GM19193 (cell line): ENCODE results near the gene LYZL6.

Source experiments
- POLR2A ChIP-seq: IDR thresholded peaks from 4 replicates; pipeline ENCODE4 v1.6.1; 2011; ENCODE audit not compliant: insufficient read depth, insufficient read length; ENCODE audit errors: extremely low read depth

Gene LYZL6, protein sequence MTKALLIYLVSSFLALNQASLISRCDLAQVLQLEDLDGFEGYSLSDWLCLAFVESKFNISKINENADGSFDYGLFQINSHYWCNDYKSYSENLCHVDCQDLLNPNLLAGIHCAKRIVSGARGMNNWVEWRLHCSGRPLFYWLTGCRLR

DNA sequence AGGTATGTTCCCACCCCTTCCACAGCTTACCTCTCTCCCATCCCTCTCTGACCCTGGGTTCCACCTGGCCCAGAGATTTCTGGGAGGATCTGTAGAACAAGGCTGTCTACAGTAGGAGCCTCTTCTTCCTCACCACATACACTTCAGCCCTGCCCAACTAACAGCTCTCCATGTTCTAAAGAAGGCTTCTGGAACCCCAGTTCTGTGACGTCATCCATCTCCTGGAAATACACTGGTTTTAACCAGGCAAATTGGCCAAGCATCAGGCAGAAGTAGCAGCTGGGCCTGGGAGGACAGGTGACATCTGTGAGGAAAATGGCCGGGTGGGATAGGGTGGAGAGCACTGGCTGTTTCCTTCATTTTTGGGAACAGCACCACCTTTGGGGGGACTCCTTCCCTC lies at the start of gene LYZL6:
Gene LYZL6, minus strand, starts transcription at position 177 of the 400 bp plus-strand sequence. CDS start 4,357 bp downstream, outside the sequence.
- TF ChIP-seq POLR2A: no peak

DNA sequence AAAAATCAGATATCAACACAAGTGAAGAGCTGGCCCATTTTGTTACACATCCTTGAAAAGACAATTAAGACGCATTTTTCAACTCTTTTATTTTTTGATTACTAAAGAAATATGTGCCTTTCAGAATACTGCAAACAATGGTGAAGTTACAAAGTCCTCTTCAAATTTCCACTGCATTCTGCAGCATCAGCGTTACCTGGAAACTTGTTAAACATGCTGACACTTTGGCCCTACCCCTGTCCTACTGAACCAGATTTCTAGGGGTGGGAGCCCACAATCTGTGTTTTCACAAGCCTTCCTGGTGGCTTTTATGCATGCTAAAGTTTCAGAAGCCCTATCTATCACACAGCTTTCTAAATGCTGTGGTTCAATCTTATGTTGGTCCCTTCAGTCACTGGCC lies 47.6 kb upstream of the LYZL6 start:
- TF ChIP-seq POLR2A: no peak

DNA sequence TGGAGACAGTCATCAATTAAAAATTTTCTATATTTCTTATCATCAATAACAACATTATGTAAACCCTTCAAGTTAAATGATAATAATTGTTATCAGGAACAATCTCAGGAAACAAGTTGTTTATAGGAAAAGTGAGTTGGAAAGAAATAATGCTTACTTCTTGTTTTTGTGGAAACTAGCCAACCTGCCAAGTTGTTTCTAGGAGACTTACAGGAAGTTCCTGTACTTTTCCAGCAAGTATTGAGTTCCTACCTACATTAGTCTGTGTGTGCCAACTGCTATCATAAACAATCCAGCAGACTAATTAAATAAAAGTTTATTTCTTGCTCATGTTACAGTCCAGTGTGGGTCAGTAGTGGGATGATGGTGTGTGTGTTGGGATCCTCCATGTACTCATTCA lies 44.7 kb upstream of the LYZL6 start:
- no peak for TF ChIP-seq POLR2A

DNA sequence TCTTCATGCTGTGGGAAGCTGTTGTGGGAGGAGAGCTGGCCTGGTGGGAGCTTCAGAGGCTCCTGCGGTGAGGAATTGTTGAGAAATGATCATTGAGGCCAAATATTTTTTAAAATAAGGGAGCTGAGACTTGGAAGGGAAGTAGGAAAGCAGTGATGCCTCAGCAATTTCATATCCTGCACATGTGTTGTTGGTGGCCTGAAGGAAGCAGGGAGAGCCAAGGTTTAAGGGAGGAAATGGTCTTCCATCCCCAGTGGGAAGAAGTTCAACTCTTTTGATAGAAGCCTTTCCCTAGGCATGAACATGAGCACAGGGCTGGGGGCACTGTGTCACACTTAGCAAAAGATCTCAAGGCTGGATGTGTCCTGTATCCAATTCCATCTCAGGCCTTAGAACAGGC lies 43.1 kb upstream of the LYZL6 start, which contains the start of gene CCL14:
Gene CCL14, minus strand, starts transcription at position 87 of the 400 bp plus-strand sequence. Its CDS starts 80 bp downstream, at position 7.
- TF ChIP-seq POLR2A: no peak

DNA sequence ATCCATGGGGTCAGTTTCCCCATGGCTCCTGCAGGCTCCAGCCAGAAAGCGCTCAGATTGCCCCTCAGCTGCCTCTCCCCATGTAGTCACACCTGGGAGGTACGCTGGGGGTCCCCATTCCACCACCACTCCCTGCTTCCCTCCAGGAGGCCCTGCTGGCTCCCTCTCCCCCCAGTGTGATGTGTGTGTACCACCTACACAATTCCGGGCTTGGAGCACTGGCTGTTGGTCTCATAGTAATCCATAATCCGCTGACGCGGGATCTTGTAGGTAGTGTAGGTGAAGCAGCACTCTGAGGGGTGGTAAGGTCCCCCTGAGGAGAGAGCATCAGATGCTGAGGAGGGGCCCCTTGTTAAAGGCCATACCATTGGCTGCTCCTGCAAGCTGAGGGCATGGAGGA lies 40.6 kb upstream of the LYZL6 start:
- TF ChIP-seq POLR2A: no peak

DNA sequence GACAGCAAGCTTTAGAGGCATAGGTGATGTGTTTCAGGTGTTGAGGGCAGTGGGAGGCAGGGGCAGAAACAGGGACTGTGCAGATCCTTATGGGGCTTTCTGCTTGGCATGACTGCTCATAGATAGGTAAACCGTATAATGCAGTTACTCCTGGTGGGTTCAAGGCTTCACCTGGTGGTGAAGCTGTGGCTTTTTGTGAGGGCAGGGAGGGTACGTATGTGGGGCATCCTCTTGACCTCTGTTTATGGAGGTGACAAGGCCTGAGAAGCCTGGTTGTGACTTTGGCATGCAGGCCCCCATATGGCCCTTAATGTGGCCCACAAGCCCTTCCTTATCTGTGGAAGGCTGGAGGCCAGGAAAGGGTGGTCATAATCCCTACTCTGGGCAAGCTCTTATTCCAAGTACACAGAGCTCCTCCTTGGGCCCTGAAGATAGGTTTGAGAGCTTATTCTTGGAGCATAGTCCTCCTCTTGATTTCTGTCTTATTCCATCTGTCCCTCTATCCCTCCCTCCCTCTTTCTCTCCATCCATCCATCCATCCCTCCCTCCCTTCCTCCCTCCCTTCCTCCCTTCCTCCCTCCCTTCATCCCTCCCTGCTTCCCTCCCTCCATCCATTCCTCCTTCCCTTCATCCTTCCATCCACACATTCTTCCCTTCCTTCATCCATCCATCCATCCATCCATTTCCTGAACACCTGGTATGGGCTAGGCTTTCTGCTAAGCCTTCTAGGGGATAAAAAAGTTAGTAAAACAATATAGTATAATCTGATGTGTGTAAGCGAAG lies 39.1 kb upstream of the LYZL6 start:
- no peak for TF ChIP-seq POLR2A

DNA sequence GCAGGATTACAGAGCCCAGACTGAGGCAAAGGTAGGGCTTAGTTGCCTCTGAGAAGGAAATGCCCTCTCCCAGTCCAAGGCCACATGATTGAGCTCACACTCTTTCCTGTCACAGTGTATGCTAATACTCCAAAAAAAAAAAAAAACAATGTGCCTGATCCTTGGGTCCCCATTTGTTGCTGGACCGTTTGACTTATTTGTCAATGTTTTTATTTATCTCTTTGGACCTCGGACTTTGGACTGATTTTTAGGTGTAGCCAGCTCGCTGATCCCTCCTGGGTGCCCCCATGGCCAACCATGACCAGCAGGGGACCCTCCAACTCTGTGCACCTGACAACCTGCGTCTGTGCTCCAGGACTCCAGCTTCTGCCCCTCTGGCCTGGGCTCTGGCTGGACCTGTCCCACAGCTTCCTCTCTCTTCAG lies 38.4 kb upstream of the LYZL6 start:
- no peak for TF ChIP-seq POLR2A

DNA sequence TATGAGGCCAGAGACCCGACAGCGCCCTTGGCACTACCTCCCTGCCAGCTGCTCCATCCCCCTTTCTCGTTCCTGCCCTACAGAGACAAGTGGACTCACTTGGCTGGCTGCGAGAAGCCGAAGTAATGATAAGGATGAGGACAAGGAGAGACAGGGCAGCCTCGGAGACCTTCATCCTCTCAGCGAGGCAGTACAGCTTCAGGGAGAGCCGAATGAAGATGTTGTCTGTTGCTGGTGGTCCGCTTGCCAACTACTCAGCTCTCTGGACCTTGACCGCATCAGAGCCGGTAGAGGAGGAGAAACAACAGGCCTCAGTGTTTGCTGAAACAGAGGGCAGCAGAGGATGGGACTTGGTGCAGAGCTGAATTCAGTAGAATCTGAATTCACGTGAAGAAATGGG lies 37.7 kb upstream of the LYZL6 start, which contains the start of gene CCL16:
Gene CCL16, minus strand, starts transcription at position 252 of the 400 bp plus-strand sequence. Its CDS starts 77 bp downstream, at position 175.
- TF ChIP-seq POLR2A: no peak

DNA sequence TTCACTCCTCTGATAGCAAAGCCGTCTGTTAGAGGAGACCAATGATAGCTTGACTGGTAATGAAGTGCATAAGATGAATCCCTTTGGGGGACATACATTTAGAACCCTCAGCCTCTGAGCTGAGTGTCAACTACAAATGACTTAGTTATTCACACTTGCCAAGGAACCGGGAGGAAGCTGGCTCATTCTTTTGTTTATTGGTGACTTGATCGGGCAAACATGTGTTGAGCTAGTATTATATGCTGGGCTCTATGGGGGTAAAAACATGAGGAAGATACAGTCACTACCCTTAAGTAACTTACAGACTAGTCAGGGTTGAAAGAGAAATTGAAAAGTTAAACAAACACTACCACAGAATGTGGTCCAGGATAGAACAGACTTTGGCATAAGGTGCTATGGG lies 34.8 kb upstream of the LYZL6 start:
- TF ChIP-seq POLR2A: no peak

DNA sequence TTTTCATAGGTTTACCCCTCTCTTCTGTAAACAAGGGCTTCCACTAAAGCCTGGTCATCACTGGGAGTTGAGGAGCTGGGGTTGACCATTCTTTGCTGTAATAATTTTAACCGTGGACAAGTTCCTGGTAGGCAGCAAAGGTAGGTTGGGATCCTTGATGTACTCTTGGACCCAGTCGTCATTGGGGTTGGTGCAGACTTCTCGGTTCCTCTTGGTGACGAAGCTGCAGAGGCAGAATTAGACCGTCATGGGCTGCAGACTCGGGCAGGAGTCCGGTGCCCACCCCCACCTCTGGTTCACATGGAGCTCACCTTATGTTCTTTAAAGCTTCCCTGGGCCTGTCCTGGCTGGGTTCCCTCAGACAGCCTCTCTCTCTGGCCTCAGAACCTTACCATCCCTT lies 34.0 kb upstream of the LYZL6 start:
- no peak for TF ChIP-seq POLR2A

DNA sequence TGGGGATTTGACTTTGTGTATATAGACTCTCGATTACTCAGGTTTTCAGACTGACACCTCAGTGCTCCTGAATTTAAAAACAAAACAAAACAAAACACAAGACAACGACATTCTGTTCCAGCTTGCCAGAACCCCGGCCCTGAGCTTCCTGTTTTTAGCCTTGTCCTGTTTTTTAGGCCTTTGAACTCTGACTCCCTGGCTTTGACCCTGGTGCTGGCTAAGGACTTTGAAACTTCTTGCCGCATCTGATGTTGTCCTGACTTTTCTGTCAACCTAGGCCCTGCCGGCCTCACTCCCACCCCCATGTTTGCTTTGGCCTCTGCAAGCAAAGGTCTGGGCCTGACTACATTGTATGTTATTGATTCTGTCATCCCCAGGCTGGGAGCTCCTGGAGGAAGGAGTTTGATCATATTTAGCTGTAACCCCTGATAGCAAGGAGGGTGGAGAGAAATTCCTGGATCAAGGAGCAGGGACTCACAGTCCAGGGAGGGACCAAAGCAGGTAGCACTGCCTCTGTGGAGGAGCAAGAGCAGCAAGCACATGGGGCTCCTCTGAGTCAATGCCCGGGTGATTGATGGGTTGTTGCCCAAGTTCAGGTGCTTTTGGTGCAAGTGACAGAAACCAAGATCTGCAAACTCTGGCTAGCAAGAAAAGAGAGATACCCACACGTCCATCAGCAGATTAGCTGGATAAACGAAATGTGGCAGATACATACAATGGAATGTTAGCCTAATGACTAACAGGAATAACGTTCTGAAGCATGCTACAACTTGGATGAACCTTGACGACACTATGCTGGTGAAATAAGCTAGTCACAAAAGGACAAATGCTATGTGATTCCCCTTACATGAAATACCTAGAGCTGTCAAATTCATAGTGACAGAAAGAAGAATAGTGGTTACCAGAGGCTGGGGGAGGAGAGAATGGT lies 30.1 kb upstream of the LYZL6 start:
- no peak for TF ChIP-seq POLR2A

DNA sequence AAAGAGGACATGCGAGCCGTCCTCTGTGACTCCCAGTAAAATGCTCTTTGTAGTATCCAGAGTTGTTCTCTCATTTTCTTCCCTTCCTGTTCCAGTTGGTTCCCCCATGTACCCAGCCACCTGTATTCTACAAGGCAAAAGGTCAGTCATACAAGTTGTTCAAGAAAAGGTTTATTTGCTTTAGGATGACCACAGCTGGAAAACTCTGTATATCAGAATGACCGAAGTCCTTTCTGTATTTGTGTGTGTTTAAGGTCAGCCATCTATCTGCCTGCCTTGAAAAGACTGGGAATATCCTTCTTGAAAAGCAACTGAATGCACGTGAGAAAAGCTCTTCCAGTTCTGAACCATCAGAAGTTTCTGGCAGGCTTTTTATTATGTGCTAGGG lies 29.4 kb upstream of the LYZL6 start:
- TF ChIP-seq POLR2A: no peak

DNA sequence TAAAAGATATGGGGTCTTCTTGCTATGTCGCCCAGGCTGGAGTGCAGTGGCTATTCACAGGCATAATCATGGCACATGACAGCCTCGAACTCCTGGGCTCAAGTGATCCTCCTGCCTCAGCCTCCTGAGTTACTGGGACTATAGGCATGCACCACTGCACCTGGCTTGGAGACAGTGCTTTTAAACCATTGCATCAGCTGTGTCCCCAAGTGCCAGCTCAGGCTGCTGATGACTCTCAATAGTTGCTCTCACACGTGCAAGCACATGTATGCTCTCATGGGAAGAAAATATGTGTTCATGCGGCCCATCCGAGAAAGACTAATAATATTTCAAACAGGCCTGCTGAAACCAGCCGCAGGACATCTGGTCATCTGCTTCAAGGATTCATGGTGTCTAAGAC lies 29.0 kb upstream of the LYZL6 start:
- no peak for TF ChIP-seq POLR2A

DNA sequence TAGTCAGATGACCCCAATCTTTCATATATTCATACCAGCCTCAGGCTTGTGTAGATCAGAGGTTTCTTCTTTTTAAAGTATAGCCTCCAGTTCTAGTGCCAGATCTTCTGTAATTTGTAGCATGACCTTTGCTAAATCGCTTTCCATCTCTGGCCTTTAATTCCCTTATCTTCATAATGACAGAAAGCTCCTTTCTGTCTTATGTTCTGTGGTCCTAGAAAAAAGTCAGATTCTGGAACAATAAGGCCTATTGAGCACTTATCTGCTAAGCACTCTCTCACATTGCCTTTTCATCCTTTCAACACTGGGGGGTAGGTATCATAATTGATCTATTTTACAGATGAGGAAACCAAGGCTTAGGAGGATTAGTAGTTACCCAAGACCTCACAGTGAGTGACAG lies 28.6 kb upstream of the LYZL6 start:
- no peak for TF ChIP-seq POLR2A
